HG03575 (cell line): ENCODE measurements around the gene SOX2.

Source experiments
- ATAC-seq: cut with Tn5 transposase; IDR thresholded peaks from one replicate; pipeline ENCODE4 v1.9.1; 2021; ENCODE audit not compliant: unreplicated experiment, insufficient number of reproducible peaks, low FRiP score; ENCODE audit errors: extremely low read depth

The SOX2 gene

DNA sequence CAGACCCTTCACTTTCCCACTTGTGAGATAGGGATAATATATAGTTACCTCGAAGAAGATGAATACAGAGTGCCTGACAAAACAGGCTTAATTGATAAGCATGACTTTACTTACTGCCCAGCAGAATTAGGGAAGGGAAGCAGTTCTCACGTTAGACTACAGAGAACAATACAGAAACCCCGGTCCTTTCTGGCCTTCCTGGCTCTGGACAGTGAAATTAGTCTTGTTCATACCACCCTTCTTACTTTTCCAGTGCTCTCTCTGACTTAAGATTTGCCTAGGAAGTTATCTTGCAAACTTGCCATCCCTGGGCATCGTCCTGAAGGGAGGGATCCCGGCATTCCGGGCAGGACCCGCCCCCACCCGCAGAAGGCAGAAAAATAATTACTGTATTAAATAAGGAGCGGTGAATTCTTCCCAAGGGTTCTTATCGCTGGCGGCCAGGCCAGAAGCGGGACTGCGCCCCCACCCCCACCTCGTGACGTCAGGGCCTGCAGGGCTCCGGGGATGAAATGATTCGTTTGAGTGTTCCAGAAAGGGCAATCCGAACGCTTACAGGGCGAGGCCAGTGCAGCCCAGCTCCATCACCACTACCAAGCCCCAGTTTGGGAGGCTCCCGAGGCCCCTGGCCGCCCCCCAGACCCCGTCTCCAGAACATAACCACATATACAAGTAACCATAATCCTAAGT, 8.4 kb downstream of the SOX2 start:
- ATAC-seq, result no peak

DNA sequence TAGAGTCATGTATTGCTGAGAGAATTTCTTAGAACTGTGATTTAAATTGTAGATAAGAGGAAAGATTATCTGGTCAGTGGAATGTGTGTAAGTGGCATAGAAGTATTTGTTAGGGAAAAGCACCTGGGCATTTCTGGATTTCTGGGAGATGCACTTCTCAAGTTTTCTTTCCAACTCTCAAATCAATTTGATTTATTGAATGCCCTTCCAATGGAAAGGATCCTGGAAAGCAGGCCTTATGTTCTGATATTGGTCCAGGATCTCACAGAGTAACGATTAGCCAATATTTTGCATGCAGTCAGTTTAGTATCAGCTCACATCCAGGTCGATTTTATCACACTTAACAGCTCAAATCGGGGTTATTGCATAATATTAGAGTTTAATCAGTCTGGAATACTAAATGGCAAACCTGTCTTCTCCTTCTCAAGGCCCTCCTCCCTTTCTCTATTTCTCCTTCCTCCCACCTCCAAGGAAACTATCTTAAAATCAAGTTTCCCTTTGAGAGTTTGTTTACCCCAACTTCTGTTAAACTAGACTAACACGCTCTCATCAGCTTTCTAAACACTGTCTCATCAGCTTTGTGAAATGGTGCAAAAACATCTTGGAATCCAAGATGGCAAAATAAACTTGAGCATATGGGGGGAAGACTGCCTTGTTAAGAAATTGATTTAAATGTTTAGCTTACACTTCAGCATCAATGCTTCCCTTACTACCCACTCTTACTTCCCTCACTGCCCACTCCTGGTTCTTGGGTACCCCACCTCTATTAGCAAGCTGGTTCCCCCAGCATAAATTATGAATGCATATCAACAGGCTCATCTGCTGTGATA, 9.5 kb downstream of the SOX2 start:
- ATAC-seq, result no peak

- no peak for ATAC-seq
These were observed 10.4 kb downstream of the SOX2 start for GRCh38 chr3:181722156-181722555.

GRCh38 chr3:181722766-181723425, 11.2 kb downstream of the SOX2 start:
- ATAC-seq, result no peak

GRCh38 chr3:181723625-181724191, 12.0 kb downstream of the SOX2 start:
- no peak for ATAC-seq

DNA sequence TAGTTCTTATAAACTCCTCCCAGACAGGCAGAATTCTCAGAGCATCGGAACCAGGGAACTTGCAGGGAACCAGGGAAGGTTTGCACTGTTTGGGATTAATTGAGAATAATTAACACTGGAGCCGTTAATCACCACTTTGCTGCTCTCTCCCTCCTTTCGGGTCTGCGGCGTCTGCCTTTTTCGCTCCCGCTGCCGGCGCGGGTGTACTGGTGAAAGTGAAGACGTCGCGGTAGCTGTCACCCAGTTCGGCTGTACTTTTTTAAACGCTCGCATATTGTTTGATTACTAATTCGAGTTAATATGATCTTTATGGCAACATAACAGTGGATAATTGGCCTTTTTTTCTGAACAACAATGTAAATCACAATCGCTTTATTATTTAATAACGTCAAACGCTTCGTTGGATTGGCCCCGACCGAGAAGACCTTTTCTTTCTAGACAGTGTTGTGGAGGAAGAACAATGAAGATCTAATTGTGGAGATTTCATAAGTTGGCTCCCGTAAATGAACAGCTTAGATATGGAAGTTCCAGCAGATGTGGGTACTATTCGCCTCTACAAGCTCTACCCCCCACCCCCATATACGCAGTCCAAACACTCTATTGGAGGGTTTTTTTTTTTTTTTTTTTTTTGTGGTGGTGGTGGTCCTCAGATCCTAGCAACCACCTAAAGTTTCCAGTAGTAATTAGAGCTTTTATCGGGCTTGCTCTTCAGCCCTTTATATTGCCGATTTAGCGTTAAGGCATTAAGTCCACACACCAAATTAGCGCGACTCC, 12.7 kb downstream of the SOX2 start:
- ATAC-seq, result no peak

DNA sequence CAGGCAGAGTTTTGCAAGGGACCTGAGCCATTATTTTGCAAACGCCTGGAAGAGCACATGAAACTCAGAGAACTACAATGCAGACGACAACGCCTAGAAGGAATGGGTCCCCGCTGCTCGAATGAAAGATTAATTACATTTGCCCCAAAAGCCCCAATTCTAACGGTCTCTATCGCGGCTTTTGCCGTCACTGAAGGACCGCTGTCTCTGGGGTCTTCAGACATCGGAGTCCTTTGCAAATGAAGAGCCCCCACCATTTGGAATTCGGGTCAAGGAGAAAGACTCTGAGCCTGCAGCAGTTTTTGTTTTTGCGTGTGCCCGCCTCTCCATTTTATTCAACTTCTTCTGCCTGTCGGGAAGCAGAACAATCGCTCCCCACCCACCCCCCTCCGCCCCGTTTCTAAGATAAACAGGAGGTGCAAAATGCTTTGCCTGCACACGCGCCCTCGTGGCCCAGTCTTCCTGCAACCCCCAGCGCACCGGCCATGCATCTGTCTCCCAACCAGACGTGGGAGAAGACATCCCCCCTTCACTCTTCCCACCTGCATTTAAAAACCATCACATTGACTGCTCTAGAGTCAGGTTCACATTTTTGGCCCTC, 13.5 kb downstream of the SOX2 start:
- no peak for ATAC-seq

GRCh38 chr3:181725830-181726229, 14.1 kb downstream of the SOX2 start:
- ATAC-seq, result no peak

DNA sequence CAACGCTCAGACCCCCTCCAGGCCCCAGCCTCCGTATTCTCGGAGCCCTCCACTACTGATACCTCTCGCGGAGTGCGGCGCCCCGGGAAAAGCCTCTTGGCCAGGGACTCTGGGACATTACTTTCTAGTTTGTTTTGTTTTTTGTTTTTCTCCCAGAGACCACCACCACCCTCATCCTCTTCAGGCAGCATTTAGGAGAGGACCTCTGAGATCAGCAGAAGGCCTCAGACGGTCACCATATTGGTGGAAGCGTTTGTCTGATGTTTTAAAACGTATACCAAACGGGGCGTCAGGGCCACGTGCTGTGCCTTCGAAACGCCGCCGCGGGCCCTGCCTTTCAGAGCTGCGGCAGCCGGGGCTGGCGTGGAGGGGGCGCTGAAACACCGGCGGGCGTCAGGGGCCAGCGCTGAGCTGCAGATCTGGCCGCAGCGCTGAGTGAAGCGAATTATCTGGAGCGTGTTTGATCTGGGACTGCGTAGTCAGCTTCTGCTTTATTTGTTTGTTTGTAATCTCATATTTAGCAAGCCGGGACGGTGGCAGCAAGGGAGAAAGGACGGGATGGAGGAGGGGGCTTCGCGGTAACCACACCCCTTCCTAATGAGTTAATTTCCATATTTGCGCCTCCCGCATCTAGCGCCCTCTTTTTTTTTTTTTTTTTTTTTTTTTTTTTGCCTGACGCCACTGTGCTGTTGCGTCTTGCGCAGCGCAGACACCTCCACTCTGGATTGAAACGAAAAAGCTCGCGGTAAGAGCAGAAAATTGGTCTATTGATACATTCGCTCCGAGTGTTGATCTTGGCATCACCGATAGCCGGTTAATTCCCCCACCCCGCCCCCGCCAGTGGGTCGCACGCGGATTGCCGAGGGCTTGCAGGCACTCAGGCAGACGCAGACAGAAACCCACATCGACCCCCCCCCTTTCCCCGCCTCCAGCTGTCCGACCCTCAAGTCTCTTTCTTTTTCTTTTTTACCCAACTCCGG, 14.9 kb downstream of the SOX2 start:
- ATAC-seq, result no peak

DNA sequence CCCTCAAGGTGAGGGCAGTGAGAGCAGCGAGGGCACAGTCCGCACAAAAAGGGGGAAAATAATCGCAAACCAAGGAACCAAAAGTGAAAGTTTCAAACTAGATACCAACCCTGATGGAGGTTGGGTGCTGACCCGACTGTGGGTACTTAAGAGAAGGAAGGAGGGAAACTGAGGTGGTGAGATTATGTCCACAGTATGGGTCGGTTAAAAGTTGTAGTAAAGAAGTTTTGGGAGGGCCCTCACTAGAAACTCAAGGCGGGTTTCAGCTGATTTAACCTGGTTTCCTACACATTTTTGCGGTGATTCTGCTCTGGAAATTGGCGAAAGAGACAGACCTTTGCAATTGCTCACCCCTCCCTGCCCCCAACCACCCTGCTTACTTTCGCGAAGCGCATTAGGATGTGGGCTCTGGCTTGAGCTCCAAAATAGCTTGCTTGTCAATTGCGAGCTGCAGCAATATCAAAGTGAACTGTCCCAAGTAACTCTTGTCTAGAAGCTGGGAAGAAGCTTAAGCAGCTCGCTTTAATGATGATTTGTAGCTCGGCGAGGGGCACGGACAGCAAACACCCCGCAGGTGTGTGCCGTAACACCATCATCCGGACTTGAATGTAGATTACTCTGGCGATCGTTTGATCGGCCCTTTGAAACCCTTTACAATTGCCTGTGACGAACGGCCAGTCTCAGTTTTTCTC, 15.8 kb downstream of the SOX2 start:
- ATAC-seq, result no peak

DNA sequence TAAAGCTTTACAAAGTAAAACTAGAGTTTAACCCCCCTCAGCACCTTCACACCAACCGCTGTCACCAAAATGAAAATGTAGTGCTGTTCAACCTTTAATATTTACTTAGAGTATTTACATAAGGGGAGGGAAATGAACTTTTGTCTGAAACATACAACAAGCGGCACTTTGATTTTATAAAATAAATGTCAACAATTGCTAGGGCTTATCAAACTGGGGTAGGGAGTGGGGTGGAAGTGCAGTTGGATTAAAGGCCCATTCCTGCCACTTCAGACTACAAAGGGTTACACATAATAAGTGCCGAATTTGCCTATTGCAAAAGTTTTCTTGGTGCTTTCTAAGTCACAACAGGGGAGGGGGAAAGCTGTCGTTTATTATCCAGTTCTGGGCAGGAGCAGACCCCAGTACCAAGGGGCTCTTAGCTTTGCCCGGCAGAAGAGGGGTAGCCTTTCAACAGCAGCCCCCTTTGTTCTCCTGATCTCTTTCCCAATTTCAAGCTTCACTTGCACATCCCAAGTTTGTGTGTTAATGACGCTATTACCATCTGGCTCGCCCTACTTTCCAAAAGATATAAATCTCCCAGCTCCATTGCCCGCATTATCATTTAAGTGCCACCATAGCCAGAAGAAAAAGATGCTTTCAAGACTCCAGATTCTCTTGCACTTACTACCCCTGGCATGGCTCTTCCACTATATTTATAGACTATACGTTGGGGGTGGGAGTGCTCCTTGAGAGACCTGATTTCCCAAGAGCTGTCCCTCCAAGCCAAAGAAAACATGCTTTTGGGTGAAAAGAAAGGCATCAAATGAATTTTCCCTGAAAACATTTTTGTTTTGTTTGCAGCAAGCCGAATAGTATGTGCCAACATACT, 17.0 kb downstream of the SOX2 start:
- no peak for ATAC-seq

GRCh38 chr3:181729341-181729869, 17.7 kb downstream of the SOX2 start:
- no peak for ATAC-seq

GRCh38 chr3:181730316-181730715, 18.6 kb downstream of the SOX2 start:
- ATAC-seq, result no peak

DNA sequence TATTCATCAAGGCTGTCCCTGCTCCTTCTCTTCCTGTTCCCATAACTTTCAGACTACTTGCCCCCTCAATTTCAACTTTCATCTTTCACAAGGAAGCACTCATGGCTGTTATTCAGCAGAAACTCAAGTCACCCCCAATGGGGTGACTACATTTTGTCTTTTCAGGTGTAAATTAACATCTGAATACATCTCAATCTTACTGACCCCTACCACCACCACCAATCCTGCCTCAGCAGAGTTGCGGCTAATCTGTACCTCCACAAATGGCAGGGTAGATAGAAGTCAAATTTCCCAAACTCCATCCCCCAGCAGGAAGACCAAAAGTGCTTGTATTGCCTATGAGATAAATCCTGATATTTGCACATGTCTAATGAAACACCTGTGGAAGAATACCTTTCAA, 19.2 kb downstream of the SOX2 start:
- no peak for ATAC-seq

GRCh38 chr3:181735911-181736310, 24.2 kb downstream of the SOX2 start:
- no peak for ATAC-seq

DNA sequence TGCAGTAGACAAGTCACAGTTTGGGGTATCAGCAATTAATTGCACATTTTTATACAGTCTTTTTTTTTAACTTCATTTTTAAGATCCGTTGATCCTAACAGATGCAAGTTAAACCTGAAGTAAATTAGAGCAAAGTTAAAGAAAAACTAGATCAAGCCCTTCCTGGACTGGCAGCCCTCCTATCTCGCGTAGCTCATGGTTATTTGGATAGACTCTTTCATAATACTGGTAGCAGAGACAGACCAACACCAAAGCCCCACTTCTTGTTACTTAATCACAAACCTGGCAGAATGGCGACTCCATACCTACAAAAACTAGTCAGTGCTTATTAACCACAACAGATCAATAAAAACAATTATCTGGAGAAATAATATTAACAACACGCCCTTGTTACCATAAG, 26.8 kb downstream of the SOX2 start:
- ATAC-seq, result no peak
